Measurements from ENCODE around the gene GPR139. TPM values are rescaled to one million over a fixed set of nuclear protein-coding genes. Genes with fewer than 3 reads are reported as not detected.

Gene GPR139
- total and polyA plus RNA-seq, 10 of the 15 experiments (the other 5 are each of a cell fraction or from before 2014, with no cell fraction given): not detected

- Histone ChIP-seq H3K9ac (ENCODE audit: control insufficient read depth, insufficient read depth, low read length) (no peak overlapping the region), H3K9me3 (replicated peaks; ENCODE audit: control insufficient read depth, insufficient read depth, low read length) (no peaks in the 10 kb centered on the region), H3K27me3 (replicated peaks in 1 of 2; ENCODE audit: control insufficient read depth in 2 of 2, insufficient read depth in 2 of 2, low read length in 1 of 2) (no peaks in the 10 kb centered on the region), H3K4me3 (no peak overlapping the region), H3K36me3 (ENCODE audit: control insufficient read depth in 2 of 2, insufficient read depth in 2 of 2, low read length in 1 of 2) (no peaks in the 10 kb centered on the region), H3K27ac (ENCODE audit: control insufficient read depth, insufficient read depth) (no peak overlapping the region), H3K4me1 (ENCODE audit: control insufficient read depth, insufficient read depth, low read length) (no peaks in the 10 kb centered on the region), H4K20me1 (ENCODE audit: control insufficient read depth, insufficient read depth) (no peaks in the 10 kb centered on the region), H3K4me2 (ENCODE audit: control insufficient read depth, insufficient read depth) (no peak overlapping the region), H3K79me2 (ENCODE audit: control insufficient read depth, insufficient read depth, low read length) (no peaks in the 10 kb centered on the region), H2AFZ (ENCODE audit: control insufficient read depth, low read depth, low read length) (no peak overlapping the region)
- SMC1A ChIA-PET (ENCODE audit: uncharacterized antibody, unreplicated experiment): interaction anchor here (1.1 kb wide), 1 partner anchor 316 kb away, joined by 4 read pairs; no protein-coding TSS in a partner anchor
- TF ChIP-seq ETV6 (conservative IDR thresholded peaks at IDR 0.05 in 1 of 2, IDR thresholded peaks at IDR 0.05 in 1 of 2; ENCODE audit: borderline replicate concordance in 1 of 2, low read depth in 1 of 2) (no peak), KAT2A (conservative IDR thresholded peaks at IDR 0.05; ENCODE audit: control insufficient read depth, low read depth, low read length) (no peak), NFYB (IDR thresholded peaks at IDR 0.05; ENCODE audit: insufficient read depth, low read depth, low read length) (peak; percentile 61), MAX (IDR thresholded peaks at IDR 0.05; ENCODE audit: low read depth, low read length) (no peak)
- TF ChIP-seq, protein P1, sequence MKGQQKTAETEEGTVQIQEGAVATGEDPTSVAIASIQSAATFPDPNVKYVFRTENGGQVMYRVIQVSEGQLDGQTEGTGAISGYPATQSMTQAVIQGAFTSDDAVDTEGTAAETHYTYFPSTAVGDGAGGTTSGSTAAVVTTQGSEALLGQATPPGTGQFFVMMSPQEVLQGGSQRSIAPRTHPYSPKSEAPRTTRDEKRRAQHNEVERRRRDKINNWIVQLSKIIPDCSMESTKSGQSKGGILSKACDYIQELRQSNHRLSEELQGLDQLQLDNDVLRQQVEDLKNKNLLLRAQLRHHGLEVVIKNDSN (IDR thresholded peaks at IDR 0.05; ENCODE audit: borderline replicate concordance, extremely low read length, insufficient read depth, low read depth, low read length): no peak
- no peak for DNase-seq (ENCODE audit: low read depth, low spot score)
- FAIRE-seq: no peak
- RAD21 ChIA-PET (ENCODE audit: unreplicated experiment): no interaction called here
- in situ Hi-C loops (cut with MboI) (no loop called here), intact Hi-C loops (cut with micrococcal nuclease; ENCODE audit: unreplicated experiment) (no loop called here)
- 0% methylated on average over 3 of the region's 3 CpGs for WGBS (ENCODE audit: insufficient coverage, insufficient replicate concordance, low lambda C conversion rate, missing lambda C conversion rate)
- CTCF ChIA-PET: interaction anchor here (1.4 to 1.9 kb wide), 2 partner anchors 85 to 316 kb away, joined by 3 to 6 read pairs; no protein-coding TSS in a partner anchor
- ATAC-seq: no peak
- POLR2A ChIA-PET: no interaction called here
- no TSS peak for BruUV-seq (replicated peaks)
Observed at GRCh38 chr16:19984135-19984534, 89.6 kb downstream of the GPR139 start.

Other genes starting within 250 kb of the GPR139 start
- under 0.01 TPM in 1 of 2 replicates, not detected in the other for gene GPRC5B, start 189.0 kb downstream of the GPR139 start, total RNA-seq (2014; rRNA removed)
- 0.04 TPM in 1 of 2 replicates, not detected in the other for gene GPRC5B, start 189.0 kb downstream of the GPR139 start, total RNA-seq (2014; rRNA removed; fragmentation: Illumina TruSeq; extraction: Trizol)
- 0.23 and 0.32 TPM in 2 replicates for gene GPRC5B, start 189.0 kb downstream of the GPR139 start, total RNA-seq (2021)
- gene GPRC5B, start 189.0 kb downstream of the GPR139 start, polyA plus RNA-seq (2011; rRNA removed): 0.01 and 0.12 TPM in 2 replicates
- gene GPRC5B, start 189.0 kb downstream of the GPR139 start, polyA plus RNA-seq (2014; fragmentation: Illumina TruSeq; extraction: Trizol): 0.07 and 0.35 TPM in 2 replicates
- under 1 TPM in 1 of 2 experiments, not detected in 1; 0.40 TPM for gene GPRC5B, start 189.0 kb downstream of the GPR139 start, polyA plus RNA-seq (2014; fragmentation: Nextera tagmentation; extraction: Ambion mirVana)
- gene GPRC5B, start 189.0 kb downstream of the GPR139 start, polyA plus RNA-seq (2014; rRNA removed): 0.03 and 0.27 TPM in 2 replicates
- gene GPRC5B, start 189.0 kb downstream of the GPR139 start, polyA plus RNA-seq (2016; fragmentation: Nextera tagmentation; extraction: Ambion mirVana): under 1 TPM; 0.33 to 0.42 TPM

All from GM12878 (cell line).